ENCODE measurements around the gene CCDC85A.

The CCDC85A gene

DNA sequence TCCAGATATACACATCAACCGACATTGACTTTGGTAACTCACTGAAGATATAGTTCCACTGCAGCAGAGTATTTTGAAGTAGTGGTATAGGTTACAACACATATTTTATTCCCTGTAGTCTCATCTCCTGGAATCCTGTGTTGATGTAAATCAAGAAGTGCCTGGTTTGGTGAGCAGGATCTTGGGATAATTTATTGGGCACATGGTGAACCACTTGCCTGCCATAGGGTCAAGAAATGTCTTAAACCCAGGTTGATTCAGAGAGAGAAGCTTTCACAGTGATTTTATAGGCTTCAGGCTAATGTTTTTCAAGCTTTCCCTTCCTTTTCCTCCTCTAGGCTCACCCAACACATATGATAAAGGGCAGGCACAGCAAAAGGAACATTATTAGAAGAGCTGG lies 24.6 kb downstream of the CCDC85A start:
- no peak for TF ChIP-seq ZNF274 (IDR thresholded peaks at IDR 0.05; ENCODE audit: low read depth, low read length)
- H3K4me3 ChIP-seq (ENCODE audit: low read length) = no peak overlapping the region

DNA sequence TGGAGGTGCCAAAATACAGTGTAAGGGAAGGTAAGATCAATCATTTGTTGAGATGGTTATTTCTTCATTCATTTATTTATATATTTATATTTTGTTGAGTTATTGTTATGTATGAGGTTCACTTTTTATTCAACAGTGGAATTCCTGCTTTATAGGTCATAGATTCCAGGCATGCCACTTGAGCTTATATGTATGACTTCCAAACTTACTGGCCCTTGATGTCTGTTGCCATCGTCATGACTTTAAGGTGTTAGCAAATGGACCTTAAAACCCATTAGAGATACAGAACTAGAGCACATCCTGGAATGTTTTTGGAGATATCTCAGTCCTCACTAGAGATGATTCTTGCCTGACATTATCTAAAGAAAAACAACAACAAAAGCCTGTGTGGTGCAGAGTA lies 25.9 kb downstream of the CCDC85A start:
- TF ChIP-seq ZNF274 (IDR thresholded peaks at IDR 0.05; ENCODE audit: low read depth, low read length) = no peak

GRCh38 chr2:56210291-56210690 lies 26.5 kb downstream of the CCDC85A start:
- H3K4me3 ChIP-seq (ENCODE audit: low read length) = no peak overlapping the region
- no peak for TF ChIP-seq ZNF274 (IDR thresholded peaks at IDR 0.05; ENCODE audit: low read depth, low read length)

More for the DNA sequence above, 25.9 kb downstream of the CCDC85A start:
- no peak overlapping the region for H3K4me3 ChIP-seq (ENCODE audit: low read length)

GRCh38 chr2:56211048-56211447 lies 27.3 kb downstream of the CCDC85A start:
- no peak overlapping the region for H3K4me3 ChIP-seq (ENCODE audit: low read length)
- TF ChIP-seq ZNF274 (IDR thresholded peaks at IDR 0.05; ENCODE audit: low read depth, low read length) = no peak

GRCh38 chr2:56215911-56216310 lies 32.1 kb downstream of the CCDC85A start:
- no peak overlapping the region for H3K4me3 ChIP-seq (ENCODE audit: low read length)

GRCh38 chr2:56217106-56217505 lies 33.3 kb downstream of the CCDC85A start:
- no peak for TF ChIP-seq ZNF274 (IDR thresholded peaks at IDR 0.05; ENCODE audit: low read depth, low read length)
- H3K4me3 ChIP-seq (ENCODE audit: low read length) = no peak overlapping the region

More at GRCh38 chr2:56215911-56216310, 32.1 kb downstream of the CCDC85A start:
- no peak for TF ChIP-seq ZNF274 (IDR thresholded peaks at IDR 0.05; ENCODE audit: low read depth, low read length)

GRCh38 chr2:56222481-56222880 lies 38.7 kb downstream of the CCDC85A start:
- H3K4me3 ChIP-seq (ENCODE audit: low read length) = no peak overlapping the region
- no peak for TF ChIP-seq ZNF274 (IDR thresholded peaks at IDR 0.05; ENCODE audit: low read depth, low read length)

GRCh38 chr2:56224316-56224715 lies 40.5 kb downstream of the CCDC85A start:
- H3K4me3 ChIP-seq (ENCODE audit: low read length) = no peak overlapping the region
- TF ChIP-seq ZNF274 (IDR thresholded peaks at IDR 0.05; ENCODE audit: low read depth, low read length) = no peak

GRCh38 chr2:56227811-56228210 lies 44.0 kb downstream of the CCDC85A start:
- no peak for TF ChIP-seq ZNF274 (IDR thresholded peaks at IDR 0.05; ENCODE audit: low read depth, low read length)

DNA sequence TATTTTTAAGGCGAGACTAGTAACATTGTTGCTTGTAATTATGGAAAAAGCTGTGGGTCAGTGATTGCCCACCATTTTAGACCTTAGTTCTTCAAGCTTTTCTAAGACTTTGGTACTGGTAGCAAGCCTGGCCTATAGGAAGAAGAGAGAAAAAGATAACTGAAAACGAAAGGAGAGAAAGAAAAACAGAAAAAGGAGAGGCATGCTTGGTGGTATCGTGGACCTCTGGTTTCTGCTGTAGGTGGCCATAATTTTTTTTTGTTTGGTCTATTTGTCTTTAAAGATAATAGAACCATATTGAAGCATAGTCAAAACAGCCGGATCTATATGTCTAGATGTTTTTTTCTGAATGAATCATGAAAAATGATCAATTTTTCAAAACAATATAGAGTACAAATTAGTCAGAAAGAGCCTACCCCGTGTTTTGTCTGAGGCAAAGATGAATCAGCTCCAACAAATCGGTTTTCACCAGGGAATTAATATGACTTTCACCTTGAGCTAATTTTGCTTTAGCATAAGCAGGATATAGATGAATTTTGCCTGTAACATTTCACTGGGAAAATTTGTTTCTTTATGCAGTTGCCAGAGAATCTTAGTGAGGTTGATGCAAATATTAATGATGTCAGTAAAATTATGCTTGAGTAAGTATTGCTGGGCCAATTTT lies 45.7 kb downstream of the CCDC85A start:
- H3K4me3 ChIP-seq (ENCODE audit: low read length) = no peak overlapping the region

More at GRCh38 chr2:56227811-56228210, 44.0 kb downstream of the CCDC85A start:
- no peak overlapping the region for H3K4me3 ChIP-seq (ENCODE audit: low read length)

GRCh38 chr2:56230156-56230555 lies 46.4 kb downstream of the CCDC85A start:
- no peak for TF ChIP-seq ZNF274 (IDR thresholded peaks at IDR 0.05; ENCODE audit: low read depth, low read length)
- no peak overlapping the region for H3K4me3 ChIP-seq (ENCODE audit: low read length)

More for the DNA sequence above, 45.7 kb downstream of the CCDC85A start:
- no peak for TF ChIP-seq ZNF274 (IDR thresholded peaks at IDR 0.05; ENCODE audit: low read depth, low read length)

GRCh38 chr2:56231361-56231760 lies 47.6 kb downstream of the CCDC85A start:
- TF ChIP-seq ZNF274 (IDR thresholded peaks at IDR 0.05; ENCODE audit: low read depth, low read length) = no peak
- H3K4me3 ChIP-seq (ENCODE audit: low read length) = no peak overlapping the region

GRCh38 chr2:56232912-56233311 lies 49.1 kb downstream of the CCDC85A start:
- H3K4me3 ChIP-seq (ENCODE audit: low read length) = no peak overlapping the region
- TF ChIP-seq ZNF274 (IDR thresholded peaks at IDR 0.05; ENCODE audit: low read depth, low read length) = no peak

GRCh38 chr2:56234241-56234640 lies 50.5 kb downstream of the CCDC85A start:
- TF ChIP-seq ZNF274 (IDR thresholded peaks at IDR 0.05; ENCODE audit: low read depth, low read length) = no peak
- no peak overlapping the region for H3K4me3 ChIP-seq (ENCODE audit: low read length)

DNA sequence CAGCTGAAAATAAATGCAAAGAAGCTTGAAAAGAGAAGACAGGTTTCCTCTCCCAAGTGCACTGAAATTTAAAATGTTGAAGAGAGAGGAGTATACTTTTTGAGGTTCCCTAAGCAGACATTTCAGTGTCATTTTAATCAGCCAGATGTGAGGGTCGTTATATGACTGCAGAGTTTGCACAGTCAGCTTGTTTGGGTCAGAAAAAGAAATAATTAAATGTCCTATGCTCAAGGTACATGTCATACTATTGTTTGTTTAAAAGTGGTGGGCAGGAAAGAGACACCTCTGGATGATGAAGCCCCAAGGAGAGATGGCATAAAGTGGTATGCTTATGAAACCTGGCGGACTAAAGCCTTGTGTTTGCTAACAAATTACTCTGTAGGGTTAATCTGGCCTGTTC lies 55.2 kb downstream of the CCDC85A start:
- no peak for TF ChIP-seq ZNF274 (IDR thresholded peaks at IDR 0.05; ENCODE audit: low read depth, low read length)
- no peak overlapping the region for H3K4me3 ChIP-seq (ENCODE audit: low read length)

DNA sequence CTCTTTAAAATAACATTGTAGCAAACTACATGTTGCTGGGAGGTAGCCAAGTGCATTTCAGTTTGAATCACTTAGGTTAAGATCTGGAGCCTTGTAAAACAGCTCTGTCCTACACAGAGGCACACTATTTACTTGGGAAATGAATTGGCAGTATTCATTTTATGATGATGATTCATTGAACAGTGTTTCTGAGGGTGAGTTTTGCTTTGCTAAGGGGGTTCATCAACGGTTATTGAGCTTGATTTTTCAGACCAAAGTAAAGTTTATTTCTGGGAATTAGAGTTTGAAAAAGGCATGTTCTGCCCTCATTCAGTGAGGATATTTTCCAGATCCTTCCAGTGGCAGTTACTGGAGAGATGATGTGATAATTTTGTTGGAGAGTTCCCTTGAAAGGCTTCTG lies 55.6 kb downstream of the CCDC85A start:
- H3K4me3 ChIP-seq (ENCODE audit: low read length) = no peak overlapping the region
- no peak for TF ChIP-seq ZNF274 (IDR thresholded peaks at IDR 0.05; ENCODE audit: low read depth, low read length)

Data from GM08714 (cell line).